Measurements from ENCODE around the gene TUBG1. TPM values are rescaled to one million over a fixed set of nuclear protein-coding genes. Genes with fewer than 3 reads are reported as not detected.

Gene TUBG1
- total and polyA plus RNA-seq, 2 of the 8 experiments (the other 6 are each of a cell fraction or from before 2014, with no cell fraction given), result 109 to 208 TPM

DNA sequence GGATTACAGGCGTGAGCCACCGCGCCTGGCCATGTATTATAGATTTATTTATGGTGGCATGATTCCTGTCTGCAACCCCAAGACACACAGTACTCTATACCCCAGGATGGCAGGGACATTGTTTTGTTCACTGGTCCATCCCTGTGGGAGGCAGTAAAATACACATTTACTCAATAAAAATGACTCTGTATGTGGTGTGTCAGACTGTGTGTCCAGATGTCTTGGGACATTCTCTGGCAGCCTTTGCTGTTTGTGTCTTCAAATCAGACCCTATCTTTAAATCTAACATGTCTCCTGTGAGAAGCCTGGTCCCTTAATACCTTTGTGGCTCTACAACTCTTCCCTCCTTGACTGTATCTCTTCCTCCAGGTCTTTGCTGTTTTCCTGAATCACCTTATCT is 49.2 kb upstream of the TUBG1 start:
- H2AK5ac ChIP-seq (ENCODE audit: low read depth, low read length), result no peak overlapping the region
- no peak overlapping the region for H3K23ac ChIP-seq (ENCODE audit: insufficient read length)
- H3K79me1 ChIP-seq (ENCODE audit: low read depth, low read length), result peaks cover 14% of the 10 kb centered on the region
- H3K56ac ChIP-seq (replicated peaks; ENCODE audit: insufficient read length, low read depth, low read length), result no peak overlapping the region
- no peaks in the 10 kb centered on the region for H3K9me3 ChIP-seq (ENCODE audit: insufficient read depth in 2 of 2, low read depth in 1 of 2, low read length in 1 of 2)
- H3K14ac ChIP-seq (ENCODE audit: insufficient read length), result no peak overlapping the region
- H3K9ac ChIP-seq (replicated peaks in 1 of 4; ENCODE audit: extremely low read depth in 1 of 4, low read depth in 3 of 4, low read length in 3 of 4), result no peak overlapping the region
- no peak overlapping the region for H2BK5ac ChIP-seq (ENCODE audit: low read depth, low read length)
- H3K27me3 ChIP-seq (replicated peaks in 1 of 4; ENCODE audit: control insufficient read depth in 3 of 4, extremely low read depth in 1 of 4, insufficient read depth in 3 of 4, low read length in 3 of 4), result no peaks in the 10 kb centered on the region; a peak in 1 of 7 replicates
- no peak overlapping the region for H3K4me2 ChIP-seq (ENCODE audit: insufficient read depth in 1 of 2, low read depth in 2 of 2, low read length in 2 of 2)
- H3K27ac ChIP-seq (ENCODE audit: low read depth, low read length), result no peak overlapping the region
- peaks cover 0 to 1% of the 10 kb centered on the region in 2 experiments for H4K20me1 ChIP-seq (replicated peaks in 1 of 2; ENCODE audit: control insufficient read depth in 1 of 2, insufficient read depth in 2 of 2, low read length in 2 of 2)
- no peak overlapping the region for H3K18ac ChIP-seq (ENCODE audit: extremely low read depth, low read length)
- H2BK12ac ChIP-seq (ENCODE audit: low read depth, low read length), result no peak overlapping the region
- FAIRE-seq, result no peak
- POLR2A ChIA-PET (ENCODE audit: partially characterized antibody), result no interaction called here
- 0 out of 2 replicates have a peak overlapping the region, but pooled peaks have one; percentile 5 for H2BK15ac ChIP-seq (ENCODE audit: low read length)
- peaks cover 3 to 8% (median 7%) of the 10 kb centered on the region in 4 experiments; a peak in 6 of 8 replicates for H3K36me3 ChIP-seq (ENCODE audit: control insufficient read depth in 2 of 4, insufficient read depth in 4 of 4, low read length in 3 of 4)
- H2BK120ac ChIP-seq (replicated peaks; ENCODE audit: low read depth, low read length), result no peak overlapping the region
- H3K4me3 ChIP-seq (ENCODE audit: extremely low read depth in 1 of 4, insufficient read depth in 2 of 4, low read depth in 3 of 4, low read length in 4 of 4), result no peak overlapping the region
- H3K4ac ChIP-seq (replicated peaks; ENCODE audit: insufficient read length, low read depth, low read length), result no peak overlapping the region
- no peak overlapping the region for H2AFZ ChIP-seq (ENCODE audit: low read length)
- H3K4me1 ChIP-seq (replicated peaks in 1 of 4; ENCODE audit: control insufficient read depth in 3 of 4, insufficient read depth in 4 of 4, low read length in 3 of 4), result peaks cover 0 to 14% (median 7%) of the 10 kb centered on the region in 4 experiments; a peak in 6 of 7 replicates
- peaks cover 7% of the 10 kb centered on the region for H3K23me2 ChIP-seq (ENCODE audit: low read depth, low read length)
- no peak overlapping the region for H4K91ac ChIP-seq (replicated peaks; ENCODE audit: insufficient read length, low read length)
- peaks cover 9 to 17% of the 10 kb centered on the region in 2 experiments; a peak in 3 of 4 replicates for H3K79me2 ChIP-seq (ENCODE audit: control insufficient read depth in 1 of 2, insufficient read depth in 2 of 2, low read length in 2 of 2)
- no peak overlapping the region for H2BK20ac ChIP-seq (ENCODE audit: low read length)
- DNase-seq (ENCODE audit: low read depth in 1 of 2, low spot score in 2 of 2), result no peak
- H4K8ac ChIP-seq (ENCODE audit: extremely low read depth, insufficient read depth, low read length), result no peak overlapping the region
- CTCF ChIA-PET (ENCODE audit: partially characterized antibody), result interaction anchor here (1.2 kb wide), 1 partner anchor 15 kb away, joined by 3 read pairs; no protein-coding TSS in a partner anchor
- 88% methylated on average over 3 of the region's 3 CpGs; no CpG with 5 or more reads in 1 of the 2 experiments for WGBS, 2 experiments (ENCODE audit: extremely low coverage in 1 of 2, insufficient coverage in 1 of 2, insufficient read length in 1 of 2, insufficient replicate concordance in 2 of 2, low coverage in 1 of 2, low lambda C conversion rate in 2 of 2, missing lambda C conversion rate in 1 of 2)
- no peak overlapping the region for H4K5ac ChIP-seq (ENCODE audit: insufficient read length, low read depth, low read length)
- no peak for TF ChIP-seq CHD2 (IDR thresholded peaks at IDR 0.05; ENCODE audit: low read length)
- no peak for TF ChIP-seq SP2 (IDR thresholded peaks at IDR 0.05; ENCODE audit: low read length)
- TF ChIP-seq SP4 (IDR thresholded peaks at IDR 0.05; ENCODE audit: low read length), result no peak
- TF ChIP-seq GABPA (IDR thresholded peaks at IDR 0.05; ENCODE audit: borderline replicate concordance, insufficient read depth, low read length), result no peak
- TF ChIP-seq TBP (IDR thresholded peaks at IDR 0.05; ENCODE audit: low read depth, low read length), result no peak
- no peak for TF ChIP-seq ATF3 (IDR thresholded peaks at IDR 0.05; ENCODE audit: insufficient read depth, low read depth, low read length)
- TF ChIP-seq, protein P1, sequence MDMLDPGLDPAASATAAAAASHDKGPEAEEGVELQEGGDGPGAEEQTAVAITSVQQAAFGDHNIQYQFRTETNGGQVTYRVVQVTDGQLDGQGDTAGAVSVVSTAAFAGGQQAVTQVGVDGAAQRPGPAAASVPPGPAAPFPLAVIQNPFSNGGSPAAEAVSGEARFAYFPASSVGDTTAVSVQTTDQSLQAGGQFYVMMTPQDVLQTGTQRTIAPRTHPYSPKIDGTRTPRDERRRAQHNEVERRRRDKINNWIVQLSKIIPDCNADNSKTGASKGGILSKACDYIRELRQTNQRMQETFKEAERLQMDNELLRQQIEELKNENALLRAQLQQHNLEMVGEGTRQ (IDR thresholded peaks at IDR 0.05; ENCODE audit: low read length), result no peak
- no peak for TF ChIP-seq KDM4A (IDR thresholded peaks at IDR 0.05; ENCODE audit: low read depth, low read length, severe bottlenecking)
- TF ChIP-seq, protein P2, sequence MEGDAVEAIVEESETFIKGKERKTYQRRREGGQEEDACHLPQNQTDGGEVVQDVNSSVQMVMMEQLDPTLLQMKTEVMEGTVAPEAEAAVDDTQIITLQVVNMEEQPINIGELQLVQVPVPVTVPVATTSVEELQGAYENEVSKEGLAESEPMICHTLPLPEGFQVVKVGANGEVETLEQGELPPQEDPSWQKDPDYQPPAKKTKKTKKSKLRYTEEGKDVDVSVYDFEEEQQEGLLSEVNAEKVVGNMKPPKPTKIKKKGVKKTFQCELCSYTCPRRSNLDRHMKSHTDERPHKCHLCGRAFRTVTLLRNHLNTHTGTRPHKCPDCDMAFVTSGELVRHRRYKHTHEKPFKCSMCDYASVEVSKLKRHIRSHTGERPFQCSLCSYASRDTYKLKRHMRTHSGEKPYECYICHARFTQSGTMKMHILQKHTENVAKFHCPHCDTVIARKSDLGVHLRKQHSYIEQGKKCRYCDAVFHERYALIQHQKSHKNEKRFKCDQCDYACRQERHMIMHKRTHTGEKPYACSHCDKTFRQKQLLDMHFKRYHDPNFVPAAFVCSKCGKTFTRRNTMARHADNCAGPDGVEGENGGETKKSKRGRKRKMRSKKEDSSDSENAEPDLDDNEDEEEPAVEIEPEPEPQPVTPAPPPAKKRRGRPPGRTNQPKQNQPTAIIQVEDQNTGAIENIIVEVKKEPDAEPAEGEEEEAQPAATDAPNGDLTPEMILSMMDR (IDR thresholded peaks at IDR 0.05; ENCODE audit: control extremely low read depth in 1 of 3, insufficient read depth in 1 of 3, low read depth in 1 of 3, low read length in 3 of 3), result no peak
- no peak for TF ChIP-seq MAFK (IDR thresholded peaks at IDR 0.05; ENCODE audit: low read depth, low read length)

Data from H1 (cell line).